IMR-90 (cell line): ENCODE results near the gene DNAJB9. TPM values are rescaled to one million over a fixed set of nuclear protein-coding genes. Genes with fewer than 3 reads are reported as not detected.

Source experiments
- ATAC-seq: fragments of 200-7000 bp; cut with Tn5 transposase; 2 replicates; pipeline ENCODE4 v1.9.1; 2020; ENCODE audit warnings: low read depth, mild to moderate bottlenecking, moderate library complexity
- BruUV-seq: library from RNA; stranded (reverse); fragments of 400-500 nt; replicated peaks from 2 replicates; lab custom pipeline; 2021; lab: Mats Ljungman, UMichigan
- CTCF ChIA-PET: fragments of 300-600 bp; formaldehyde crosslinking; extraction: SDS; loops from one replicate; lab custom pipeline; 2021; ENCODE audit warnings: antibody characterized with exemption; lab: Yijun Ruan, JAX
- POLR2A ChIA-PET: fragments of 300-600 bp; sonication (Branson Sonifier 250); formaldehyde crosslinking; loops from one replicate; lab custom pipeline; 2022; ENCODE audit warnings: antibody characterized with exemption; ENCODE audit not compliant: unreplicated experiment; lab: Charles Lee
- DNase-seq: peaks from one replicate; pipeline ENCODE4 v3.0.0; 2013
- H2AFZ ChIP-seq: replicated peaks from 2 replicates; pipeline ENCODE3; 2013; ENCODE audit warnings: low read length, mild to moderate bottlenecking; ENCODE audit not compliant: poor library complexity
- H2AK5ac ChIP-seq: 2 replicates; pipeline ENCODE4 v1.6.1; 2013; ENCODE audit warnings: low read depth, low read length, inconsistent platforms
- H2AK9ac ChIP-seq: replicated peaks from 2 replicates; pipeline ENCODE3; 2013; ENCODE audit warnings: mild to moderate bottlenecking, low read depth, low read length, moderate library complexity; ENCODE audit not compliant: poor library complexity
- H2BK120ac ChIP-seq: 2 replicates; pipeline ENCODE4 v1.6.1; 2013; ENCODE audit warnings: low read depth, low read length, inconsistent platforms
- H2BK15ac ChIP-seq: 3 replicates; pipeline ENCODE4 v1.6.1; 2013; ENCODE audit warnings: low read depth, low read length, inconsistent platforms
- H2BK20ac ChIP-seq: 2 replicates; pipeline ENCODE4 v1.6.1; 2013; ENCODE audit warnings: low read depth, mild to moderate bottlenecking, inconsistent platforms, low read length, moderate library complexity
- H2BK5ac ChIP-seq: 2 replicates; pipeline ENCODE4 v1.6.1; 2013; ENCODE audit warnings: mild to moderate bottlenecking, low read depth, low read length, inconsistent platforms; ENCODE audit not compliant: poor library complexity, severe bottlenecking
- H3K14ac ChIP-seq: replicated peaks from 2 replicates; pipeline ENCODE4 v1.6.1; 2013; ENCODE audit warnings: low read depth, low read length, inconsistent platforms
- H3K18ac ChIP-seq: 2 replicates; pipeline ENCODE4 v1.6.1; 2013; ENCODE audit warnings: low read depth, low read length, control low read depth
- H3K23ac ChIP-seq: 2 replicates; pipeline ENCODE4 v1.6.1; 2013; ENCODE audit warnings: low read depth, low read length, inconsistent platforms
- H3K27ac ChIP-seq: 2 replicates; pipeline ENCODE4 v1.5.1; 2013; ENCODE audit warnings: mild to moderate bottlenecking, control low read depth, low read length; ENCODE audit not compliant: insufficient read depth
- H3K27me3 ChIP-seq: 2 replicates; pipeline ENCODE4 v1.6.1; 2013; ENCODE audit warnings: low read length; ENCODE audit not compliant: control insufficient read depth, insufficient read depth
- H3K36me3 ChIP-seq: 2 replicates; pipeline ENCODE4 v1.6.1; 2013; ENCODE audit warnings: low read length, mixed read lengths; ENCODE audit not compliant: control insufficient read depth, insufficient read depth
- H3K4ac ChIP-seq: 2 replicates; pipeline ENCODE4 v1.6.1; 2013; ENCODE audit warnings: low read depth, low read length, inconsistent platforms
- H3K4me1 ChIP-seq: 2 replicates; pipeline ENCODE4 v1.6.1; 2013; ENCODE audit warnings: low read length, mixed read lengths; ENCODE audit not compliant: control insufficient read depth, insufficient read depth
- H3K4me2 ChIP-seq: 2 replicates; pipeline ENCODE4 v1.6.1; 2013; ENCODE audit warnings: low read depth, mild to moderate bottlenecking, control low read depth, low read length, moderate library complexity
- H3K4me3 ChIP-seq: 2 replicates; pipeline ENCODE4 v1.5.1; 2013; ENCODE audit warnings: low read depth, mild to moderate bottlenecking, control low read depth, low read length, moderate library complexity; ENCODE audit not compliant: insufficient read depth
- H3K56ac ChIP-seq: 2 replicates; pipeline ENCODE4 v1.6.1; 2013; ENCODE audit warnings: low read length, inconsistent platforms; ENCODE audit not compliant: insufficient read depth; ENCODE audit errors: extremely low read depth
- H3K79me1 ChIP-seq, 2 experiments: 2 replicates each; pipeline ENCODE4 v1.6.1; 2013; ENCODE audit warnings: low read length in 2 of 2, inconsistent platforms in 1 of 2, low read depth in 1 of 2
- H3K9ac ChIP-seq: 2 replicates; pipeline ENCODE4 v1.6.1; 2013; ENCODE audit warnings: low read depth, low read length, control low read depth
- H3K9me1 ChIP-seq: 2 replicates; pipeline ENCODE4 v1.6.1; 2013; ENCODE audit warnings: low read length, inconsistent platforms; ENCODE audit not compliant: insufficient read depth
- H3K9me3 ChIP-seq: 2 replicates; pipeline ENCODE4 v1.6.1; 2013; ENCODE audit warnings: low read length; ENCODE audit not compliant: control insufficient read depth, insufficient read depth
- H4K20me1 ChIP-seq: 2 replicates; pipeline ENCODE4 v1.6.1; 2013; ENCODE audit warnings: low read length, inconsistent platforms; ENCODE audit not compliant: insufficient read depth
- H4K5ac ChIP-seq: 2 replicates; pipeline ENCODE4 v1.6.1; 2013; ENCODE audit warnings: mild to moderate bottlenecking, low read depth, low read length, control low read depth
- H4K8ac ChIP-seq, 2 experiments: 2 replicates each; pipeline ENCODE4 v1.6.1; 2013; ENCODE audit warnings: low read depth in 2 of 2, low read length in 2 of 2, control low read depth in 1 of 2, inconsistent platforms in 1 of 2
- H4K91ac ChIP-seq: 2 replicates; pipeline ENCODE4 v1.6.1; 2013; ENCODE audit warnings: low read depth, low read length, inconsistent platforms; ENCODE audit not compliant: insufficient read depth
- BHLHE40 ChIP-seq: fragments of 150-350 bp; IDR thresholded peaks from 2 replicates; pipeline ENCODE4 v1.6.1; 2016; ENCODE audit warnings: mild to moderate bottlenecking, low read depth, low read length
- CHD1 ChIP-seq: IDR thresholded peaks from 2 replicates; pipeline ENCODE4 v1.6.1; 2012; ENCODE audit warnings: low read depth, low read length, improper control_type of control experiment
- MAFK ChIP-seq: IDR thresholded peaks from 2 replicates; pipeline ENCODE4 v1.6.1; 2012; ENCODE audit warnings: low read depth, low read length, improper control_type of control experiment
- MAZ ChIP-seq: IDR thresholded peaks from 2 replicates; pipeline ENCODE4 v1.6.1; 2012; ENCODE audit warnings: low read depth, mild to moderate bottlenecking, low read length, improper control_type of control experiment, moderate library complexity, borderline replicate concordance
- RCOR1 ChIP-seq: IDR thresholded peaks from 2 replicates; pipeline ENCODE4 v1.6.1; 2012; ENCODE audit warnings: mild to moderate bottlenecking, low read length, improper control_type of control experiment; ENCODE audit not compliant: insufficient replicate concordance
- RFX5 ChIP-seq: IDR thresholded peaks from 2 replicates; pipeline ENCODE4 v1.8.0; 2012; ENCODE audit warnings: low read depth, mild to moderate bottlenecking, low read length, moderate library complexity
- SMC3 ChIP-seq: fragments of 150-350 bp; IDR thresholded peaks from 2 replicates; pipeline ENCODE4 v1.6.1; 2016; ENCODE audit warnings: low read depth, mild to moderate bottlenecking, antibody characterized with exemption, low read length, moderate library complexity
- WGBS, 2 experiments: methylation state at CpG; one replicate each; pipeline versions ENCODE4 v1.1.5 to v1.1.7; 2013; ENCODE audit warnings: missing lambda C conversion rate in 2 of 2; ENCODE audit not compliant: insufficient read length in 1 of 2; ENCODE audit errors: extremely low coverage in 2 of 2; 5-methylcytosine and 5-hydroxymethylcytosine counted together
- dilution Hi-C: fragments of 300-500 bp; cut with HindIII; formaldehyde crosslinking; loops from one replicate; pipeline ENCODE4 v1.14.3; 2018; ENCODE audit warnings: low sequenced_read_pairs; ENCODE audit not compliant: unreplicated experiment
- in situ Hi-C: fragments of 300-500 bp; cut with MboI; formaldehyde crosslinking; loops from 3 replicates; pipeline ENCODE4 v1.14.3; 2019; ENCODE audit warnings: low sequenced_read_pairs, inconsistent platforms, mixed read lengths
- intact Hi-C: fragments of 100-400 bp; cut with micrococcal nuclease; formaldehyde crosslinking; loops from 2 replicates; pipeline ENCODE4 v1.10.0; 2022
- polyA plus RNA-seq, 3 experiments: library from polyadenylated mRNA; depleted of rRNA; stranded (reverse); fragments of >200 nt; gene quantifications; 2 replicates each; pipeline ENCODE4 v1.2.3, GENCODE V29; 2012; ENCODE audit warnings: low replicate concordance in 1 of 3
- total RNA-seq: library from RNA; depleted of rRNA; stranded (reverse); fragments of >200 nt; gene quantifications from 2 replicates; pipeline ENCODE4 v1.2.3, GENCODE V29; 2012
- TF ChIP-seq, protein P1 (sequence below): conservative IDR thresholded peaks from 2 replicates; pipeline ENCODE4 v1.5.1; 2012; ENCODE audit warnings: mild to moderate bottlenecking, low read depth, low read length, improper control_type of control experiment

The DNAJB9 gene
- total and polyA plus RNA-seq, 2 of the 4 experiments (the other 2 are of a cell fraction): 3.8 to 44.6 TPM

GRCh38 chr7:108590606-108591005 lies 20.9 kb downstream of the DNAJB9 start:
- Histone ChIP-seq H3K9me1 (no peaks in the 10 kb centered on the region), H2AK9ac (no peak overlapping the region), H4K5ac (no peak overlapping the region), H4K8ac (no peak overlapping the region), H3K4me3 (no peak overlapping the region), H2BK120ac (no peak overlapping the region), H3K56ac (no peak overlapping the region), H3K36me3 (no peaks in the 10 kb centered on the region), H3K79me1 (no peaks in the 10 kb centered on the region), H3K4me2 (no peak overlapping the region), H4K20me1 (no peaks in the 10 kb centered on the region), H3K27me3 (no peaks in the 10 kb centered on the region), H3K18ac (no peak overlapping the region), H3K4ac (no peak overlapping the region), H3K14ac (no peak overlapping the region), H4K91ac (no peak overlapping the region), H2BK5ac (no peak overlapping the region), H3K23ac (no peak overlapping the region), H3K4me1 (no peaks in the 10 kb centered on the region), H3K27ac (no peak overlapping the region), H3K9ac (no peak overlapping the region), H2BK15ac (no peak overlapping the region), H2BK20ac (no peak overlapping the region), H3K9me3 (no peaks in the 10 kb centered on the region), H2AK5ac (no peak overlapping the region), H2AFZ (no peak overlapping the region)
- WGBS, 2 experiments: no CpG with 5 or more reads among the region's 2 CpGs
- no peak for ATAC-seq
- dilution Hi-C loops: no loop called here
- POLR2A ChIA-PET: no interaction called here
- CTCF ChIA-PET: no interaction called here
- no peak for DNase-seq
- intact Hi-C loops: no loop called here
- BruUV-seq: no TSS peak
- TF ChIP-seq BHLHE40 (no peak), CHD1 (no peak), RFX5 (no peak), RCOR1 (no peak), MAFK (no peak), SMC3 (no peak), MAZ (no peak)
- TF ChIP-seq, protein P1, sequence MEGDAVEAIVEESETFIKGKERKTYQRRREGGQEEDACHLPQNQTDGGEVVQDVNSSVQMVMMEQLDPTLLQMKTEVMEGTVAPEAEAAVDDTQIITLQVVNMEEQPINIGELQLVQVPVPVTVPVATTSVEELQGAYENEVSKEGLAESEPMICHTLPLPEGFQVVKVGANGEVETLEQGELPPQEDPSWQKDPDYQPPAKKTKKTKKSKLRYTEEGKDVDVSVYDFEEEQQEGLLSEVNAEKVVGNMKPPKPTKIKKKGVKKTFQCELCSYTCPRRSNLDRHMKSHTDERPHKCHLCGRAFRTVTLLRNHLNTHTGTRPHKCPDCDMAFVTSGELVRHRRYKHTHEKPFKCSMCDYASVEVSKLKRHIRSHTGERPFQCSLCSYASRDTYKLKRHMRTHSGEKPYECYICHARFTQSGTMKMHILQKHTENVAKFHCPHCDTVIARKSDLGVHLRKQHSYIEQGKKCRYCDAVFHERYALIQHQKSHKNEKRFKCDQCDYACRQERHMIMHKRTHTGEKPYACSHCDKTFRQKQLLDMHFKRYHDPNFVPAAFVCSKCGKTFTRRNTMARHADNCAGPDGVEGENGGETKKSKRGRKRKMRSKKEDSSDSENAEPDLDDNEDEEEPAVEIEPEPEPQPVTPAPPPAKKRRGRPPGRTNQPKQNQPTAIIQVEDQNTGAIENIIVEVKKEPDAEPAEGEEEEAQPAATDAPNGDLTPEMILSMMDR: no peak
- in situ Hi-C loops: no loop called here
